T-helper 2 cell treated with Interferon-gamma antibody and Interleukin-4, amounts not matched to agents 5 μg/mL and 100 μg/mL, for 36 hours (primary cell): Measurements from ENCODE around the gene DUSP28.
A peak's percentile ranks its signal among the peaks of the same experiment; 100 is the strongest.
"Not testable (repeated sequence)": the region's sequence is repeated elsewhere in the genome, so short reads cannot be mapped to it uniquely, and the experiment has no call there.

Experiments
- DNase-seq: peaks from one replicate; pipeline ENCODE4 v3.0.0; 2021; ENCODE audit warnings: low spot score
- H3K27ac Mint-ChIP-seq: one replicate; pipeline ENCODE4 v1.8.0; 2021; ENCODE audit warnings: mild to moderate bottlenecking, mixed read lengths
- H3K27me3 Mint-ChIP-seq: one replicate; pipeline ENCODE4 v1.8.0; 2021; ENCODE audit warnings: low read depth, mixed read lengths
- H3K36me3 Mint-ChIP-seq: one replicate; pipeline ENCODE4 v1.8.0; 2021; ENCODE audit warnings: low read depth, mixed read lengths
- H3K4me1 Mint-ChIP-seq: one replicate; pipeline ENCODE4 v1.8.0; 2021; ENCODE audit warnings: low read depth, mixed read lengths
- H3K4me3 Mint-ChIP-seq: one replicate; pipeline ENCODE4 v1.8.0; 2022; ENCODE audit warnings: mild to moderate bottlenecking, moderate library complexity, mixed read lengths
- H3K9me3 Mint-ChIP-seq: one replicate; pipeline ENCODE4 v1.8.0; 2021; ENCODE audit warnings: mixed read lengths

The DUSP28 gene

DNA sequence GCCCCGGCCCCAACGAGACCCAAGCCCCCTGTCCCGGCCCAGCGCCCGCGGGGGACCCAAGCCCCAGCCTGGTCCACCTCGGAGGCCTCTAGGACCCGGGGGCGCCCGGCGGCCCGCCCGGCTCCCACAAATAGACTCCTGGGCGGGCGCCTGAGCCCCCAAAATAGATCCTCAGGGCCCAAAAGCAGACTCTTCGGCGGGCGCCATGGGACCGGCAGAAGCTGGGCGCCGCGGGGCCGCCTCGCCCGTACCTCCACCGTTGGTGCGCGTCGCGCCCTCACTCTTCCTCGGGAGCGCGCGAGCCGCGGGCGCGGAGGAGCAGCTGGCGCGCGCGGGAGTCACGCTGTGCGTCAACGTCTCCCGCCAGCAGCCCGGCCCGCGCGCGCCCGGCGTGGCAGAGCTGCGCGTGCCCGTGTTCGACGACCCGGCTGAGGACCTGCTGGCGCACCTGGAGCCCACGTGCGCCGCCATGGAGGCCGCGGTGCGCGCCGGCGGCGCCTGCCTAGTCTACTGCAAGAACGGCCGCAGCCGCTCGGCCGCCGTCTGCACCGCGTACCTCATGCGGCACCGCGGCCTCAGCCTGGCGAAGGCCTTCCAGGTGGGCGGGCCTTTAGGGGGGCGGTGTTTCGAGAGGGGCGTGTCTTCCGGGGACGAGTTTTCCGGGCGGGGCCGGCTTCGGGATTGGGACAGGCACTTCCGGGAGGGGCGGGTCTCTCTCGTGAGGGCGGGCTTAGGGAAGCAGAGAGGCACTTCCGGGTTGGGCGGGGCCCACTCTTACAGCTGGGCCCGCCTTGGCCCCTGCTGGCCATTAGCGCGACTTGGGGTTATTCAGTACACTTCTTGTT, 545 bp downstream of the DUSP28 start:
- H3K27ac Mint-ChIP-seq: peak overlapping the region; percentile 90
- peaks cover 67% of the 10 kb centered on the region for H3K36me3 Mint-ChIP-seq
- DNase-seq: peak; percentile 97
- H3K27me3 Mint-ChIP-seq: no peaks in the 10 kb centered on the region
- H3K4me1 Mint-ChIP-seq: peaks cover 65% of the 10 kb centered on the region
- no peaks in the 10 kb centered on the region for H3K9me3 Mint-ChIP-seq
- peak overlapping the region; percentile 96 for H3K4me3 Mint-ChIP-seq

DNA sequence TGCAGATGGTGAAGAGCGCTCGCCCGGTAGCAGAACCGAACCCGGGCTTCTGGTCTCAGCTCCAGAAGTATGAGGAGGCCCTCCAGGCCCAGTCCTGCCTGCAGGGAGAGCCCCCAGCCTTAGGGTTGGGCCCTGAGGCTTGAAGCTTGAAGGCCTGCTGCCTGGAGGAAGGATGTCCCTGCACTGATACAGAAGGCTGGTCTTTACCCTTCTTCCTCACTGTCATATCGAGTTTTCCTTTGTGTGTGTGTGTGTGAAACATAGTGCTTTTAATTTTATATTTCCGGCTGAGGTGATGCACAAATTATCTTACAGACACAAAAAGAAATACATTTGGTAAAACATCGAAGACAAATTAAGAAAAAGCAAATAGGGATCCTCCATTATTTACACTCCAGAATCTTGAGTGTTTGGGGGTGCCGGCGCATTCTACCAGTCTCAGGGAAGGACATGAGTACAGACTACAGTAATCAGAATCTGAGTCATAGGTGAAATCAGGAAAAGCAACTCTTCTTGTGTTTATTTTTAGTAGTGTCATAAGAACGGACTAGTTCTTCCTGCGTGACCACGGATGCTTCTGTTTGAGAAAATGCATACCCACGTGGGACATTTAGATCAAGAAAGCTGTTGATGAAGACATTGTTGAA, 1.3 kb downstream of the DUSP28 start:
- peak; percentile 17 for DNase-seq
- Mint-ChIP-seq H3K27me3 (no peaks in the 10 kb centered on the region), H3K4me1 (peaks cover 63% of the 10 kb centered on the region), H3K36me3 (peaks cover 66% of the 10 kb centered on the region), H3K4me3 (peak overlapping the region; percentile 96), H3K9me3 (no peaks in the 10 kb centered on the region), H3K27ac (peak overlapping the region; percentile 90)

DNA sequence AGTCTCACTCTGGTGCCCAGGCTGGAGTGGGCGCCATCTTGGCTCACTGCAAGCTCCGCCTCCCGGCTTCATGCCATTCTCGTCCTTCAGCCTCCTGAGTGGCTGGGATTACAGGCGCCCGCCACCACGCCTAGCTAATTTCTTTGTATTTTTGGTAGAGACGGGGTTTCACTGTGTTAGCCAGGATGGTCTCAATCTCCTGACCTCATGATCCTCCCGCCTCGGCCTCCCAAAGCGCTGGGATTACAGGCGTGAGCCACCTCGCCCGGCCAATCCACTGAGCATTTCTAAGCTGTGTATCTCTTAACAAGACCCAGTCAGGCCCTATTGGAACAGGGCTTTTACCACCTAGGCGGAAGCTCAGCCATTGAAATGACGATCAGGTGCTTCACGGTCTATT, 3.1 kb downstream of the DUSP28 start:
- DNase-seq, H3K27me3 Mint-ChIP-seq, H3K27ac Mint-ChIP-seq, H3K9me3 Mint-ChIP-seq: not testable (repeated sequence)
- H3K4me3 Mint-ChIP-seq: peak overlapping the region; percentile 96
- H3K36me3 Mint-ChIP-seq: peaks cover 64% of the 10 kb centered on the region
- H3K4me1 Mint-ChIP-seq: peaks cover 64% of the 10 kb centered on the region

DNA sequence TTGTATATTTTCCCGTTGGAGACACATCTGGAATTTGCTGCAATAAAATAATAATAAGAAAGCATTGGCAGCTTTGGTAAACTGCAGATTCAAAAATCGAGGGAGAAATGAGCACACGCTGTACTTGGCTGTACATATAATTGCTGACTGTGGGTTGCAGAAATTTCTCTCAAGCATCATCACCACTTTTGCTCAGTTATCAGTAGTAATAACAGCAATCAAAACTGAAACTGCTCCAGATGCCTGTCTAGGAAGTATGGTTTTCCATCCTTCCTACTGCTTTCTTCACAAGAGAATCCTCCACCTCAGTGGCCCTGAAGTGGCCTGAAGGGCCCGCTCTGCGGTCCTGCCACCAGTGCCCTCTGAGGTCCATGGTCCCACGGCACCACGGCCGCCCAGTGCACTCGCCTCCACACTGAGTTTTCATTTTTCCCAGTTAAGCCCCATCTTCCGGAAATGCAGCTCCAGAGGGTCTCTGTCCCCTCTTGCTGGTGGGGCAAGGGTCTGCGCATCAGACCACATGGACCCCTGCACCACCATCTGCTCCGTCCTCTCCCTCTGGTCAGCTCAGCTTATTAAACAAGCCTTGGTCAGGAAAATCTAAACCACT, 3.9 kb downstream of the DUSP28 start:
- H3K4me3 Mint-ChIP-seq: peak overlapping the region; percentile 96
- peak overlapping the region; percentile 97 for H3K27ac Mint-ChIP-seq
- H3K4me1 Mint-ChIP-seq: peaks cover 56% of the 10 kb centered on the region
- DNase-seq: peak; percentile 3
- H3K9me3 Mint-ChIP-seq: no peaks in the 10 kb centered on the region
- no peaks in the 10 kb centered on the region for H3K27me3 Mint-ChIP-seq
- peaks cover 56% of the 10 kb centered on the region for H3K36me3 Mint-ChIP-seq

DNA sequence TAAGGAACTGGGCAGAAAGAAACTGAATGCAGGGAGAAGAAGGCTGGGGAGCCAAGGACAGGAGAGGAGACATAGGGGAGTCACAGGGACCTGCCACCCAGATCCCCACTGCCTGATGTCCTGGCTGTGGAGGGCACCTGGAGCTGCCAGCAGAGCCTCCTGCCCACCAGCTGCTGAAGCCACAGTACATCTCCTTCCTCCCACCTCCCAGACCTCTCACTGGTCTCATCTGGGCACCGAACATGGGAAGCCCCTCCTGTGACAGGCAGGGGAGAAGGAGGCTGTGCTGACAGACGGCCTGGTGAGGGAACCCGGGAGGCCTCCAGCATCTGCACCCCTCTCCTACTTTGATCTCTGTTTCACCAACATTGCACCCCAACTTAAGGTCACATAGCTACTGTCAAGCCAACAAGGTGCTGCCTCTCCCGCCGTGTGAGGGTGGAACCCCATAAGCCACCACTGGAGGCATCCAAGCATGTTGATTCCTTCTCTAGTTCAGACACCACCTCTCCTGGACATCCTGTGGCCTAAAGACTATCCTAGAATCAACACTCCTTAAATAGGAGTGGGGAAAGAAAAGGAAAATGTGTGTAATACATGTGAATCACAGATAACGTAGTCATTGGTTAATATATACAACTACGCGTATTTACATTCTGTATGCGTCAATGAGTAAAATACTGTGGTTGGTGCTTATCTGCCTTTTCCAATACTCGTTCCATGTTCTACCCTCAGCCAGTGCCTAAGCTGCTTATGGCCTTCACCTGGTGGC, 4.6 kb downstream of the DUSP28 start:
- Mint-ChIP-seq H3K4me3 (peak overlapping the region; percentile 96), H3K9me3 (no peaks in the 10 kb centered on the region), H3K4me1 (peaks cover 55% of the 10 kb centered on the region), H3K27ac (peak overlapping the region; percentile 97), H3K27me3 (no peaks in the 10 kb centered on the region), H3K36me3 (peaks cover 56% of the 10 kb centered on the region)
- DNase-seq: peak; percentile 40

DNA sequence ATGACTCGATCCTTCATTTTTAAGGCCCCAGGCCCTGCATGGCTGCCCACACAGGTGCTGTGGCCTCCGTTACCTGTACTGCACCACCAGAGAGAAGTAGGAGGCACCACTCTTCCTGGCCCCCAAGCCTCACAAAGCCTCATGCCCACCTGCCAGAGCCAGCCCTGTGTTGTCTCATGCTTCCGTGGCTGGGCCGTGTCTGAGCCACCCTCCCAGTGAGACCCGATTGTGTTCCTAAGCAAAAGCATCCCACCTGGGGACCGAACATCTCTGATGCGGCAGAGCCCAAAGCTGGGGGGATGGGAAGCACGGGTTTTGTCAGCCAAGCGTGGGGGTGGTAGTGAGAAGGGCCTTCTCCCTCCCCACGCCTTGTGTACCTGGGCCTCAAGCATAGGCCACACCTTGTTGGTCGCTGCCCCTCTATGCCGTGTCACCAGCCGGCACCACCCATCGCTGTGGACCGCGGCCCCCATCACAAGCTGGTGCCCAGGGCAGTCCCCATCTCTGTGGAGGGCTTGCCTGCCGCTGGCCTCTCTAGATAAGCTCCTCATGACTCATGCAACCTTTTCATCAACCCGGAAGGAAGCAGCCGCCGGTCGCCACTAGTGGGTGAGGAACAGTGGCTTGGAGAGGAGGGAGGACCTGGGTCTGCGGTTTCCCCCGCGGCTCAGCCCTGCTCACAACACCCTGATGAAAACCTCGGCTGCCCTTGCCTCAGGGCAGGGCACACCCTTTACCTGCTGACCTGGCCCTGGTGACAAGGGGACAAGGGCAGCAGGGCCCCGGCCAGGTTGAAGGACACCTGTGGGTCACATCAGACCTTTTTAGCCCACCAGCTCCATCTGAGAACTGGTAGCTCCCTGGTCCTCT, 5.4 kb downstream of the DUSP28 start:
- H3K27ac Mint-ChIP-seq: peak overlapping the region; percentile 97
- H3K9me3 Mint-ChIP-seq: no peaks in the 10 kb centered on the region
- peaks cover 53% of the 10 kb centered on the region for H3K36me3 Mint-ChIP-seq
- peaks cover 52% of the 10 kb centered on the region for H3K4me1 Mint-ChIP-seq
- DNase-seq: peak; percentile 94
- no peaks in the 10 kb centered on the region for H3K27me3 Mint-ChIP-seq
- peak overlapping the region; percentile 96 for H3K4me3 Mint-ChIP-seq

DNA sequence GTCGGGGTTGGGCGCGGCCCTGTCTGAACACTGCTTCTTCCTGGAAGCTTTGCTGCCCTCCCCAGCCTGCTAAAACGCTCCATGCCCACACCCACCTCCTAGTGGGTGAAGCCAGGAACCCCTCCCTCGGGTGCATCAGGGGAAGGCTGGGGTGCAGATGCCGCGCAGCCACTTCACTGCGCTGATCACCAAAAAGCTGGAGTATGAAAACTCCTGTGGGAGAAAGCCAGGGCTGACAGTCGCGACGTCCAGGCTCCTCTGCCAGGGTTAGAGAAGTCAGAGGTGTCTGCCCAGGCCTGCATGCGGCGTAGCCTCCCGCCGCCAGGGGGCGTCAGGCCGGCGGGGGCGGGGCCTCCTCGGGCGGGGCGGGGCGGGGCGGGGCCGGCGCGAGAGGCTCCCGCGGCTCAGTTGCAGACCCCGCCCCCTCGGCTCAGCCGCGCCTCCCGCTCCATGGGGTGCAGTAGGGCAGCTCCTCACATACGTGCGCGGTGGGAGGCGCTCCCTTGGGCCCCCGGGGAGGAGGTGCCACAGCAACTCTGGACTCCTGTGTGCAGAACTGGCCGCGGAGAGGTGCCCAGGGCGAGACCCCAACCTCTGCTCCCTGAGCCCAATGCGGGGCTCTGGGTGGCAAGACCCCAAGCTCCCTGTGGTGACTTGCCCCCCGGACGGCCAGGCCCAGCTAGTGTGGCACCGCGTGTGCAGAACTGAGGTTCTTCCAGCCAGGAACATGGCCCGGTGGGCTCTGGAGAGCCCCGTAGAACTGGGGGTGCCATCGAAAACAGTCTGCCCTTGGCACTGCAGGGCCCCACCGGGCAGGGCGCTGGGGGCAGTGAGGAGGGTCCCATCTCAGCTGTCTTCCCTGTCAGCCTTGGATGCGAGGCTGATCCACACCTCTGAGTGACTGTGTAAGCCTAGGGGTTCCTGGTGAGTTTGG, 6.3 kb downstream of the DUSP28 start:
- Mint-ChIP-seq H3K27ac (peak overlapping the region; percentile 98), H3K27me3 (no peaks in the 10 kb centered on the region), H3K4me1 (peaks cover 59% of the 10 kb centered on the region), H3K9me3 (no peaks in the 10 kb centered on the region), H3K36me3 (peaks cover 56% of the 10 kb centered on the region), H3K4me3 (peak overlapping the region; percentile 98)
- peak; percentile 94 for DNase-seq

DNA sequence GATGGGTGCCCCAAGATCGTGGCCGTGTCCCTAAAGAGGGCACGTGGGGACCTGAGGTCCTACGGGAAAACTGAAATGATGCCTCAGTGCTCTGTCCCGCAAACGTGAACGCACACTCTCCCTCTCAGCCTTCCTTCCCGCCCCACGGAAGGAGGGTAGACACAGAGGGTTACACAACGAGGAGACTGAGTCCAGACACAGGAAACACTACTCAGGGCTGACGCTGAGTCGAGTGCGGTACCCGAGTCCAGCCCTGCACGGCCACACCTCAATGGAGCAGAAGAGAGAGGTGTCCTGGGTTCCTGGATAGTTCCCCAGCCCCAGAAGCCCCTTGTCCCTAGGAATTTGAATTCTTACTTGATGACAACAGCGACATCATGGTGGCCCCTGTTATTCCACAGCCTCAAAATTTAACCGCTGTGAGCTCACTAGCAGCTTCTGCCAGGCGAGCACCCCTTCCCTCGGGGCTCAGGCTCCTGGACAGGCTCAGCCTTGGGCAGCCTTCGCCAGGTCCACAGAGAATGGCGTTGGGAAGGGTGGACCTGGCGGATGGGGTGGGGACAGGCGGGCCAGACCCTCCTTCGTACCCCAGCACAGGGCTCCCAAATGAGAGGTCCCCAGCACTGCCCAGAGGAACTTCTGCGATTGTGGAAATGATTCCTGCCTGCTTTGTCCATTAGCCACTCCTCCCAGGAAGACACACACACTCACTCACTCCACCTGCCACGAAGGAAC, 7.1 kb downstream of the DUSP28 start:
- Mint-ChIP-seq H3K27me3 (no peaks in the 10 kb centered on the region), H3K27ac (peak overlapping the region; percentile 98), H3K36me3 (peaks cover 52% of the 10 kb centered on the region), H3K9me3 (no peaks in the 10 kb centered on the region), H3K4me3 (peak overlapping the region; percentile 98), H3K4me1 (peaks cover 54% of the 10 kb centered on the region)
- DNase-seq: peak; percentile 24

DNA sequence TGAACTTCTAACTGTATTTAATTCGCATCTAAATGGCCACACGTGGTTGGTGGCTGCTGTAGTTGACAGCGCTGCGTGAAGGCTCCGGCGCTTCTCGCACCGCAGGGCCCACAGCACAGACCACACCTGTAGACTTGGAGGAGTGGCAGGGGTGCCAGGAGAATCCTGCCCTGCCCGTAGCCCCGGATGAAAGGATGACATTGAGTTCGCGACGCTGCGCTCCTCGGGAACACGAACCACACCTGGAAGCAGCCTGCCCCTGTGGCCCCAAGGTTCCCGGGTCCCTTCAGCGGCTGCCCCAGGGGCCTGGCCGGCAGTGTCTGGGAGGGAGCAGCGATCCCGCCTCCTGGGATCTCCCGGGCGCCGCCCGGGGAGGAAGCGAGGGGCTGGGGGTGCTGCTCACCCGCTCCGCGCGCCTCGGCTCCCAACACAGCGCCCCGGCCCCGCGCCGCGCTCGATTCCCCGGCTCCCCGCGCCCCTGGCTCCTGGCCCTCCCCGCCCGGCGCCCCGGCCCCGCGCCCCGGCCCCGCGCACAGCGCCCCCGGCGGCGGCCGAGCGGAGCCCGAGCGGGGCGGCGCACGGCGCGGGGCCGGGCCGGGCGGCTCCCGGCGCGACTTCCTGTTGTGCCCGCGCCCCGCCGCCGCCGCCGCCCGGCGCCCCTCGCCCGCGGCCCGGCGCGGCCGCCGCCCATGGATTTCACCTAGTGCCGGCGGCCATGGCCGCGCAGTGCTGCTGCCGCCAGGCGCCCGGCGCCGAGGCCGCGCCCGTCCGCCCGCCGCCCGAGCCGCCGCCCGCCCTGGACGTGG, 7.9 kb downstream of the DUSP28 start, which contains the start of gene RNPEPL1:
Gene RNPEPL1 (plus strand): TSS at position 613 of the 806 bp plus-strand sequence. CDS start 103 bp downstream, at position 716.
- H3K27ac Mint-ChIP-seq: peak within 1 kb of the TSS; percentile 98
- H3K9me3 Mint-ChIP-seq: no peaks in the 10 kb centered on the region
- H3K4me3 Mint-ChIP-seq: peak within 1 kb of the TSS; percentile 98
- peak; percentile 57 for DNase-seq
- no peaks in the 10 kb centered on the region for H3K27me3 Mint-ChIP-seq
- H3K36me3 Mint-ChIP-seq: peaks cover 44% of the 10 kb centered on the region
- peaks cover 47% of the 10 kb centered on the region for H3K4me1 Mint-ChIP-seq

DNA sequence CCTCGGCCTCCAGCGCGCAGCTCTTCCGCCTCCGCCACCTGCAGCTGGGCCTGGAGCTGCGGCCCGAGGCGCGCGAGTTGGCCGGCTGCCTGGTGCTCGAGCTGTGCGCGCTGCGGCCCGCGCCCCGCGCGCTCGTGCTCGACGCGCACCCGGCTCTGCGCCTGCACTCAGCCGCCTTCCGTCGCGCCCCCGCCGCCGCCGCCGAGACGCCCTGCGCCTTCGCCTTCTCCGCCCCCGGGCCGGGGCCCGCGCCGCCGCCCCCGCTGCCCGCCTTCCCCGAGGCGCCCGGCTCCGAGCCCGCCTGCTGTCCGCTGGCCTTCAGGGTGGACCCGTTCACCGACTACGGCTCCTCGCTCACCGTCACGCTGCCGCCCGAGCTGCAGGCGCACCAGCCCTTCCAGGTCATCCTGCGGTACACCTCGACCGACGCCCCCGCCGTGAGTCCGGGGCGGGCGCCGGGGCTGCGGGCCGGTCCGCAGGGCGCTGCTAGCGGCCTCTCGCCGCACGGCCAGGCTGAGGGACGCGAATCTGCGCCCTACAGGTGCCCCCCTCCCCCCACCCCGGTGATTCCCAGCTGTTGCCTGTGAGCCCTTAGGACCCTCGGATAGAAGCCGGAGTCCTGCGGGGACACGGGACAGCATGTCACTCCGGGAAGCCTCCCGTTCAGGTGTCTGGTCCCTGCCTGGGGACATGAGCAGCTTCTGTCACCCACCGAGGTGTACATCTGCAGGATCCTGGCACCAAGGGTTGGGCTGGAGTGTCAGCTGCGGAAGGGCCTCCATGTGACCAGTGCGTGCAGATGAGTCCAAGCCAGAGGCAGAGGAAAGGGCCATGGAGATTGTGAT, 8.7 kb downstream of the DUSP28 start:
- Mint-ChIP-seq H3K4me1 (peaks cover 39% of the 10 kb centered on the region), H3K9me3 (no peaks in the 10 kb centered on the region), H3K27me3 (no peaks in the 10 kb centered on the region), H3K4me3 (peak overlapping the region; percentile 90), H3K27ac (peak overlapping the region; percentile 56), H3K36me3 (peaks cover 36% of the 10 kb centered on the region)
- peak; percentile 46 for DNase-seq
